OCI-LY1 (cell line): ENCODE measurements around the gene SPRTN.

Experiments used
- CTCF ChIP-seq: fragments of 200-600 bp; sonication (generic), shearing (Covaris generic); IDR thresholded peaks from 2 replicates; pipeline ENCODE4 v1.5.1; 2017; ENCODE audit warnings: mild to moderate bottlenecking, antibody characterized with exemption, low read length, moderate library complexity, mixed read lengths
- EZH2 ChIP-seq: fragments of 200-600 bp; sonication (generic), shearing (Covaris generic); IDR thresholded peaks from 2 replicates; pipeline ENCODE4 v1.8.0; 2017; ENCODE audit warnings: borderline replicate concordance, mixed run types, mild to moderate bottlenecking, antibody characterized with exemption, low read length, moderate library complexity, mixed read lengths

- TF ChIP-seq CTCF, result no peak
- TF ChIP-seq EZH2, result no peak
These were observed 42.2 kb upstream of the SPRTN start for GRCh38 chr1:231295938-231296337.
